Dermis microvascular lymphatic vessel endothelial cell (primary cell): ENCODE data around the gene SPDYE1. TPM values are rescaled to one million over a fixed set of nuclear protein-coding genes. Genes with fewer than 3 reads are reported as not detected.
"Not testable (repeated sequence)": the region's sequence is repeated elsewhere in the genome, so short reads cannot be mapped to it uniquely, and the experiment has no call there.

Experiments
- DNase-seq, 2 donors: peaks; one replicate each; pipeline versions ENCODE4 v3.0.0 to v3.0.0-alpha.2; 2010; ENCODE audit warnings: low read depth in 2 of 2
- total RNA-seq: library from RNA; depleted of rRNA; stranded (reverse); fragments of >200 nt; gene quantifications from 2 replicates; pipeline ENCODE4 v1.2.1, GENCODE V29; 2014

SPDYE1 gene
- total RNA-seq, 1 donor from 2014 or later, result not detected

GRCh38 chr7:43992896-43993295, 4.8 kb upstream of the SPDYE1 start:
- DNase-seq, result not testable (repeated sequence)

GRCh38 chr7:43994681-43995080, 3.0 kb upstream of the SPDYE1 start:
- DNase-seq, result not testable (repeated sequence)

- DNase-seq, result not testable (repeated sequence)
These were observed 14.4 kb downstream of the SPDYE1 start for GRCh38 chr7:44012081-44012480.

GRCh38 chr7:44015090-44015489, 17.4 kb downstream of the SPDYE1 start:
- not testable (repeated sequence) for DNase-seq

GRCh38 chr7:44018857-44019807, 21.4 kb downstream of the SPDYE1 start:
- peak; percentile 84 to 91 for DNase-seq

GRCh38 chr7:44019825-44020224, 22.1 kb downstream of the SPDYE1 start:
- DNase-seq, result not testable (repeated sequence)

- not testable (repeated sequence) for DNase-seq
These were observed 24.4 kb downstream of the SPDYE1 start for GRCh38 chr7:44022069-44022468.

- not testable (repeated sequence) for DNase-seq
These were observed 25.2 kb downstream of the SPDYE1 start for GRCh38 chr7:44022796-44023467.

GRCh38 chr7:44029433-44029832, 31.7 kb downstream of the SPDYE1 start:
- DNase-seq, result not testable (repeated sequence)

GRCh38 chr7:44030029-44030428, 32.3 kb downstream of the SPDYE1 start:
- DNase-seq, result not testable (repeated sequence)

GRCh38 chr7:44031319-44031718, 33.6 kb downstream of the SPDYE1 start:
- not testable (repeated sequence) for DNase-seq

- DNase-seq, result not testable (repeated sequence)
These were observed 34.3 kb downstream of the SPDYE1 start for GRCh38 chr7:44032031-44032430.

- not testable (repeated sequence) for DNase-seq
These were observed 36.5 kb downstream of the SPDYE1 start for GRCh38 chr7:44033971-44034844.

GRCh38 chr7:44036364-44036763, 38.7 kb downstream of the SPDYE1 start:
- peak in 1 of 2 donors; percentile 34 for DNase-seq

GRCh38 chr7:44037951-44038350, 40.3 kb downstream of the SPDYE1 start:
- DNase-seq, result not testable (repeated sequence)

- DNase-seq, result not testable (repeated sequence)
These were observed 40.9 kb downstream of the SPDYE1 start for GRCh38 chr7:44038553-44038952.

GRCh38 chr7:44038961-44039558, 41.4 kb downstream of the SPDYE1 start:
- DNase-seq, result peak; percentile 33 to 63

- DNase-seq, result not testable (repeated sequence)
These were observed 42.2 kb downstream of the SPDYE1 start for GRCh38 chr7:44039800-44040492.

GRCh38 chr7:44040493-44040891, 42.8 kb downstream of the SPDYE1 start:
- peak in 1 of 2 donors; percentile 28 for DNase-seq

GRCh38 chr7:44042221-44042620, 44.5 kb downstream of the SPDYE1 start:
- no peak for DNase-seq
